Keratinocyte (primary cell): ENCODE data around the gene CACNG7. TPM values are rescaled to one million over a fixed set of nuclear protein-coding genes. Genes with fewer than 3 reads are reported as not detected.

ENCODE experiments used
- DNase-seq: peaks from one replicate; pipeline ENCODE4 v3.0.0-alpha.2; 2011; ENCODE audit warnings: low read depth, missing footprints, low spot score
- FAIRE-seq: peaks from 2 replicates; lab custom pipeline; 2011; peaks lifted over from hg19 to GRCh38; lab: Jason Lieb, UNC
- H2AFZ ChIP-seq: 2 replicates; pipeline ENCODE4 v1.6.0; 2012; ENCODE audit warnings: low read length, control low read depth, inconsistent platforms; ENCODE audit not compliant: control insufficient read depth
- H3K27ac ChIP-seq: 2 replicates; pipeline ENCODE4 v1.5.1; 2011; ENCODE audit warnings: low read length; ENCODE audit not compliant: control insufficient read depth, insufficient read depth
- H3K27me3 ChIP-seq: 3 replicates; pipeline ENCODE4 v1.6.0; 2011; ENCODE audit warnings: low read length; ENCODE audit not compliant: control insufficient read depth, insufficient read depth; ENCODE audit errors: extremely low read depth
- H3K36me3 ChIP-seq, 2 experiments: 2 replicates in 1 of 2; 3 replicates in 1 of 2; pipeline ENCODE4 v1.5.1; 2011; ENCODE audit warnings: low read length in 2 of 2, mild to moderate bottlenecking in 1 of 2; ENCODE audit not compliant: control insufficient read depth in 2 of 2, insufficient read depth in 2 of 2; ENCODE audit errors: extremely low read depth in 1 of 2
- H3K4me1 ChIP-seq: 3 replicates; pipeline ENCODE4 v1.5.1; 2011; ENCODE audit warnings: low read length; ENCODE audit not compliant: control insufficient read depth, insufficient read depth; ENCODE audit errors: extremely low read depth
- H3K4me2 ChIP-seq: 3 replicates; pipeline ENCODE4 v1.6.0; 2011; ENCODE audit warnings: low read depth, low read length; ENCODE audit not compliant: control insufficient read depth, insufficient read depth; ENCODE audit errors: extremely low read depth
- H3K4me3 ChIP-seq, 3 experiments: fragments of 200-600 bp in 1 of 3; sonication (generic) in 1 of 3; 2 replicates in 2 of 3; 3 replicates in 1 of 3; pipeline ENCODE4 v1.5.1; 2011 to 2016; ENCODE audit warnings: low read length in 3 of 3, mild to moderate bottlenecking in 3 of 3, control low read depth in 2 of 3, inconsistent platforms in 1 of 3, low read depth in 1 of 3, mixed read lengths in 1 of 3, mixed run types in 1 of 3, moderate library complexity in 1 of 3; ENCODE audit not compliant: control insufficient read depth in 2 of 3, insufficient read depth in 2 of 3; ENCODE audit errors: extremely low read depth in 1 of 3
- H3K79me2 ChIP-seq: 2 replicates; pipeline ENCODE4 v1.6.0; 2012; ENCODE audit warnings: low read length; ENCODE audit not compliant: control insufficient read depth, insufficient read depth
- H3K9ac ChIP-seq: 3 replicates; pipeline ENCODE4 v1.6.0; 2011; ENCODE audit warnings: low read length; ENCODE audit not compliant: control insufficient read depth, insufficient read depth; ENCODE audit errors: extremely low read depth
- H3K9me1 ChIP-seq: 3 replicates; pipeline ENCODE4 v1.6.0; 2011; ENCODE audit warnings: low read length; ENCODE audit not compliant: control insufficient read depth, insufficient read depth; ENCODE audit errors: extremely low read depth
- H3K9me3 ChIP-seq: 2 replicates; pipeline ENCODE4 v1.5.1; 2012; ENCODE audit warnings: low read depth, low read length; ENCODE audit not compliant: control insufficient read depth
- H4K20me1 ChIP-seq: 3 replicates; pipeline ENCODE4 v1.6.0; 2011; ENCODE audit warnings: low read length; ENCODE audit not compliant: control insufficient read depth, insufficient read depth; ENCODE audit errors: extremely low read depth
- CTCF ChIP-seq, 3 experiments: IDR thresholded peaks in 1 of 3; conservative IDR thresholded peaks in 1 of 3; optimal IDR thresholded peaks in 1 of 3; 2 replicates in 2 of 3; 3 replicates in 1 of 3; pipeline versions ENCODE3 to v1.5.1; 2011; ENCODE audit warnings: low read length in 3 of 3, mild to moderate bottlenecking in 3 of 3, moderate library complexity in 2 of 3, control low read depth in 1 of 3, inconsistent platforms in 1 of 3; ENCODE audit not compliant: insufficient read depth in 2 of 3; ENCODE audit errors: extremely low read depth in 1 of 3
- EZH2 ChIP-seq: IDR thresholded peaks from one replicate; pipeline ENCODE4 v1.6.1; 2012; ENCODE audit warnings: inconsistent platforms, mild to moderate bottlenecking, low read length, moderate library complexity
- dilution Hi-C: fragments of 300-500 bp; cut with MboI; formaldehyde crosslinking; loops from one replicate; pipeline ENCODE4 v1.7.0; 2020; ENCODE audit warnings: low sequenced_read_pairs; ENCODE audit not compliant: extremely low pct_ligation_motif_present
- polyA plus RNA-seq, 5 experiments: library from polyadenylated mRNA; depleted of rRNA in 3 of 5; stranded (reverse) in 3 of 5; stranded (forward) in 1 of 5; unstranded in 1 of 5; fragments of >200 nt; gene quantifications; 1 replicate in 1 of 5; 2 replicates in 3 of 5; 3 replicates in 1 of 5; pipeline versions ENCODE4 v1.2.1 to v1.2.3, GENCODE V29; 2011 to 2012; ENCODE audit warnings: missing spikeins in 2 of 5, low read depth in 1 of 5, low replicate concordance in 1 of 5

Gene CACNG7
- polyA plus RNA-seq, 1 donor (not counting 4 experiments of a cell fraction or from before 2014, with no cell fraction given) = not detected

GRCh38 chr19:53985863-53986262 lies 76.8 kb downstream of the CACNG7 start:
- H3K9ac ChIP-seq = no peak overlapping the region
- H3K4me1 ChIP-seq = no peaks in the 10 kb centered on the region
- H2AFZ ChIP-seq = no peak overlapping the region
- DNase-seq (no peak), FAIRE-seq (no peak)
- no peaks in the 10 kb centered on the region for H3K79me2 ChIP-seq
- peaks cover 16% of the 10 kb centered on the region for H3K27me3 ChIP-seq
- H3K27ac ChIP-seq = no peak overlapping the region
- dilution Hi-C loops = no loop called here
- no peak for TF ChIP-seq EZH2
- TF ChIP-seq CTCF (optimal IDR thresholded peaks at IDR 0.05 in 1 of 3, IDR thresholded peaks at IDR 0.05 in 1 of 3, conservative IDR thresholded peaks at IDR 0.05 in 1 of 3; ENCODE audit: extremely low read depth in 1 of 3, insufficient read depth in 2 of 3, low read length in 3 of 3) = no peak
- H3K4me3 ChIP-seq = no peak overlapping the region
- no peak overlapping the region for H3K4me2 ChIP-seq
- no peaks in the 10 kb centered on the region for H3K36me3 ChIP-seq
- H3K9me3 ChIP-seq = peaks cover 3% of the 10 kb centered on the region
- H4K20me1 ChIP-seq = no peaks in the 10 kb centered on the region
- no peaks in the 10 kb centered on the region for H3K9me1 ChIP-seq

GRCh38 chr19:53988981-53989380 lies 79.9 kb downstream of the CACNG7 start:
- H3K27me3 ChIP-seq = peaks cover 29% of the 10 kb centered on the region
- dilution Hi-C loops = no loop called here
- no peaks in the 10 kb centered on the region for H3K79me2 ChIP-seq
- H3K4me3 ChIP-seq = no peak overlapping the region
- H3K9ac ChIP-seq = no peak overlapping the region
- H3K9me1 ChIP-seq = no peaks in the 10 kb centered on the region
- H3K27ac ChIP-seq = no peak overlapping the region
- H3K36me3 ChIP-seq = no peaks in the 10 kb centered on the region
- H3K4me2 ChIP-seq = no peak overlapping the region
- H3K9me3 ChIP-seq = no peaks in the 10 kb centered on the region
- DNase-seq (no peak), FAIRE-seq (no peak)
- H3K4me1 ChIP-seq = no peaks in the 10 kb centered on the region
- no peak for TF ChIP-seq EZH2
- no peaks in the 10 kb centered on the region for H4K20me1 ChIP-seq
- H2AFZ ChIP-seq = no peak overlapping the region
